HG03558 (cell line): ENCODE measurements around the gene RPGRIP1.
"Not testable (repeated sequence)": the region's sequence is repeated elsewhere in the genome, so short reads cannot be mapped to it uniquely, and the experiment has no call there.

Experiments
- ATAC-seq: cut with Tn5 transposase; IDR thresholded peaks from one replicate; pipeline ENCODE4 v1.9.1; 2021; ENCODE audit warnings: moderate number of reproducible peaks; ENCODE audit not compliant: unreplicated experiment; ENCODE audit errors: extremely low read depth

The RPGRIP1 gene

DNA sequence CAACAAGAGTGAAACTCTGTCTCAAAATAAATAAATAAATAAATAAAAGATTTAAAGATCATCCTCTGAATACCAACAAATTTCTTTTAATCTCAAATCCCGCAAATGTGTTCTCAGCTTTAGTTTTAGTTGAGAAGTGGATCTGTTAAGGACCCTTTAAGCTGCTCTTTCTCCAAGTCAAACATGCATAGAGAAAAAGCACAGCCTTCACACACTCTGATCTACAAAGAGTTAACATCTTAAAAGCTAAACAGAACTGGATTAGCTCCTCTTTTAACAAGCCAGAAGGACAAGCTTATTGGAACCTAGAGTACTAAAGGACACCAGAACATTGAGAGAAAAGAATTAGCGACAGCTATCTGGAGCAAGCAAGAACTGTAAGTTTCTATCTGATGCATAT is at the start of gene RPGRIP1:
Gene RPGRIP1 (plus strand): TSS at position 301 of the 400 bp plus-strand sequence. CDS start 7,894 bp downstream, outside the sequence.
- no peak for ATAC-seq

DNA sequence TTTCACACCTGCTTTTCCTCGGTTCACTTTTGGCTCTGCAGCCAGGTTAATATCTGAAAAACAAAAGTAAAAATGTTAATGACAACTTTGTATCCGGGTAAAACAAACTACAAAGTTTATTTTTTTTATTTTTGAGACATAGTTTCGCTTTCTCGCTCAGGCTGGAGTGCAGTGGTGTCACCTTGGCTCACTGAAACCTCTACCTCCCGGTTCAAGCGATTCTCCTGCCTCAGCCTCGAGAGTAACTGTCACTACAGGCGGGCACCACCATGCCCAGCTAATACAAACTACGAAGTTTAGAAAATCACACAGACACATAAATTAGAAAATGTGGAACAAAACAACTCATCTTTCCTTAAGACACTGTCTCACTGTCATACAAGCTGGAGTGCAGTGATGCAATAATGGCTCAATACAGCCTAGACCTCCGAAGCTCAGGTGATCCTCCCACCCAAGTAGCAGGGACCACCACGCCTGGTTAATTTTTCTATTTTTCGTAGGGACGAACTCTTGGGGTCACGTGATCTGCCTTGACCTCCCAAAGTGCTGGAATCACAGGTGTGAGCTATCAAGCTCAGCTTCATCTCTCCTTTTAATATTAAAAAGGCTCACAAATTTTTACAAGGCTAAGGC is 48.7 kb upstream of the RPGRIP1 start:
- ATAC-seq: no peak

DNA sequence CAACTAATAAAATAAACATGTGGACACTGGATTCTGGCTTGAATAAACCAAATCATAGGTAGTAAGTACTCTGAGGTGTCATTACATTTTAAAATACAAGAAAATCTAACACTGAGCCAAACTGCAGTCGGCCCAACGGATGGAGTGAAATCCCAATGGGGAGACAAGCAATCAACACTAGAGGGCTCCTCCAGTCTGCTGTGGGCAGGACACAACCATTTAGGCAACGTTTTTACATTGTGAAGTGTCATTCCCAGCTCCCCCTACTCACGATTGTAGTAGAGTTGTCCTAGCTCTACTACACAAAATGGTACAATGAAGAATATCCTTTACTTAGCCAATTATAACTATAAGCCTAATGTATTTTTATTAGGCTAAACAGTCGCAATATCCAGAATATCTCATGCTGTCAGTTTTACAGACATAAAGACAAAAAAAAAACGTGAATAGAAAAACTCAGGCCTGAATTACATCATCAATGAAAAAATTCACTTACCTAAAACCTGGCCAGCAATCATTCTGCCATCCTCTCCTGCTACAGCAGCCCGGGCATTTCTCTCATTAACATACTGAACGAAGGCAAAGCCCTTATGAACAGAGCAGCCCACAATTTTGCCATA is 46.3 kb upstream of the RPGRIP1 start:
- ATAC-seq: no peak

DNA sequence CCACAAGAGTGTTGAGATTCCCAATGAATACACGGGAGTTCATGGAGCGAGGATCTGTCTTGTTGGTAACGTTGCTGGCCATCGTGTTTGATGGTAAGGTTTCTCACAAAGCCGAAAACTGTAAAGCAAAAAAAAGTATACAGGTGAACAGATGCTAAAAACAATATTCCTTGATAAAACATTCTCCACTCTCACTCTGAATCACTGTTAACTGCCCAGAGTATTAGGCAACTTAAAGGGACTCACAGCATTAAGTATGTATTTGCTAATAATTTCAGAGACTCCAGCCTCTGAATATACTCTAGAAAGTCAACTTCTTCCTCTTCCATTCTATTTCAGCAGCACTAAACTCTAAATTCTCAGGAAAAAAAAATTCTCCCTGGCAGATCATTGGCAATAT is 45.8 kb upstream of the RPGRIP1 start:
- no peak for ATAC-seq

DNA sequence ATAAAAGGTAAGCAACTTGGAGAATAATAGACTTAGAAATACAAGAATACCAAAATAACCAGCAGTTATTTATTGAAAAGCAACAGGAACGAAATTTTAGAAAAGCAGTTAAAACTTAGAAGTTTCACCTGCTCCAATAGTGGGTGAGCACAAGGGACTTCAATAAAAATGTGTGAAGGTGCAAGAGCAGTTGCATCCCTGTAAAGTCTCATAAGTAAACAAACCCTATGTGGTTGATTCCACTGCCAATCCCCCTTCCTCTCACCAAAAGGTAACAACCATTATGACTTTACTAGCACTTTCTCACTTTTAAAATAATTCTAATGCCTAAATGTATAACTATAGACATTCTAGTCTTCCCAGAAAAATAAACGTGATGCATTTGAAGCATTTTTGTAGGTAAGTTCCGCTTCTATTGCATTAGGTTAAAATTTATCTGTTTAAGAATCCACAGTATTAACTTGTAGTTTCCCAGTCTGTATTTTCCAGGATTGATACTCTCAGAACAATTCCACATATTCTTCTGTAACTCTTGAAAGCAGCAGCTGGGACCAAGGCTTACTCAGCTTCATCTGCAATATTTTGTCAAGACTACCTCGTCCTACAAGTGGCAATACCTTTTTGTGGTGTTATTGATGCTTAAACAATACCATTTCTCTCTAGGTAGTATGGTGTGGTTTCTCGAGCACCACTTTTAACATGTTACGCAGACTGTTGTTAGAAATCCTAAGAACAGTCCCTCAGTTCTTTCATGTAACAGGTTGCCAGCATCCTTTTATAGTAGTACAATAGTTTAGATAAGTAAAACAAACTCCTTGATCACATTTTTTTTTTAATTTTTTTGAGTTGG is 42.7 kb upstream of the RPGRIP1 start:
- ATAC-seq: no peak

DNA sequence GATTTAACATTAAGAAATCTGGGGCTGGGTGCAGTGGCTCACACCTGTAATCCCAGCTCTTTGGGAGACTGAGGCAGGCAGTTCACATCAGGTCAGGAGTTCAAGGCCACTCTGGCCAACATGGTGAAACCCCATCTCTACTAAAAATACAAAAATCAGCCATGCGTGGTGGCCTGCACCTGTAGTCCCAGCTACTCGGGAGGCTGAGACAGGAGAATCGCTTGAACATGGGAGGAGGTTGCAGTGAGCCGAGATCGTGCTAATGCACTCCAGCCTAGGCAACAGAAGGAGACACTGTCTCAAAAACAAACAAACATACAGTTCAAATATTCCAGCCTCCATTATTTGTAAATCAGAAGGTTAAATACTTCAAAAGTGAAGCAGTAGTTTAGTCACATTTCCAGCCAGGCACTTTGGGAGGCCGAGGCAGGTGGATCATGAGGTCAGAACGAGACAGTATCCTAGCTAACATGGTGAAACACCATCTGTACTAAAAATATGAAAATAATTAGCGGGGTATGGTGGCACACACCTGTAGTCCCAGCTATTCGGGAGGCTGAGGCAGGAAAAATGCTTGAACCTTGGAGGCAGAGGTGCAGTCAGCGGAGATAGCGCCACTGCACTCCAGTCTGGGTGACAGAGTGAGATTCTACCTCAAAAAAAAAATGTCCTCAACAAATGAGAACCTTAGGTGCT is 40.9 kb upstream of the RPGRIP1 start:
- ATAC-seq: no peak

DNA sequence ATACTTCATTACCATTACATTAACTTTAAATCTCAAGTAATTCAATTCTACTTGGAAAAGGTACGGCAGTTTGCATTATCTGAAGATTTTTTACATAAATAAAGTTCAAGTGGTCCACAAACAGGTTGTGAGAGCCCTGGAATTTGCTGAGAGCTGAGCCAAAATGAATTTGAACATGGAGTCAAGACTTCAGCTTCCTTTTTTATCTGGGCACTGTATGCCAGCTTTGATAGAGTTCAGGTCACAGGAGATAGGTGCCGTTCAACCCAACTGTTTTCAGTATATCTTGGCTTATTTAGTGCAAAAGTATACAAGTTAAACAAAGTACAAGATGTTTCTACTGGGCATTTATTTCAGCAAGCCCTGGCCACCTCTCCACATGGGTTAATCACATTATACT is 39.5 kb upstream of the RPGRIP1 start:
- no peak for ATAC-seq

DNA sequence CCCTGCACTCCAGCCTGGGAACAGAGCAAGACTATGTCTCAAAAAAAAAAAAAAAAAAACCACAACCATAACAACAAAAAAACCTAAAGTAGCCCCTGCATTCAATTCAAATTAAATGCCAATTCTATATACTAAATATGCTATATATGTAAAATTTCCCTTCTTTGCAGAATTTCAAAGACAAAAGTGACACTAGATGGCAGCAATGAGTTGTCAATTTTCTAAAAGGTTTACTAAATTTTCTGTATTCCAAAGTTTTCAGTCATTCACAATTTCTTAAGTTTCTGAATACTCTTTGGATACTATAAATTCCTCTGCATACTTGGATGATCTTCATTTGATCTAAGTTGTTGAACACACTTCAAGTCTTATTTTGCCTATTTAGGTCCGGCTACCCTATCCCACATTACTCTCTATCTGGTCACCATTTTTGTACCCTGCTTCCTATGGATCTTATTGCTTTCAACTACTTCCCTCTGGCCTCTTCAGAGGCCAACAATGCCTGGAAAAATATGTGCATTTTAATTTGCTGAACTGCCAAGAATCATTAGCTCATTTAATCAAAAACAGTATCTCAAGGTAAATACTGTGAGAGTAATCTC is 38.6 kb upstream of the RPGRIP1 start:
- ATAC-seq: no peak

DNA sequence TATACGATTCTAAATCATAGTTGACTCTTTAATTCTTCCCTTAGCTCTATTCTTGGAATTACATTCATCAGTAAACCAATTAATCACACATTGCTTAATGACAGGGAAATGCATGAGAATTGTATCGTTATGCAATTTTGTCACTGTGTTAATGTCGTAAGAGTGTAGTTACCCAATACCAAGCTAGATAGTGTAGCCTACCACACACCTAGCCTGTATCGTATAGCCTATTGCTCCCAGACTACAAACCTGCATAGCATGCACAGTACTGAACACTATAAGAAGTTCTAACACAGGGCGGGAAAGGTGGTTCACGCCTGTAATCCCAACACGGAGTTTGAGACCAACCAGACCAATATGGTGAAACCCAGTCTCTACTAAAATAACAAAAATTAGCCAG is 35.3 kb upstream of the RPGRIP1 start:
- no peak for ATAC-seq

DNA sequence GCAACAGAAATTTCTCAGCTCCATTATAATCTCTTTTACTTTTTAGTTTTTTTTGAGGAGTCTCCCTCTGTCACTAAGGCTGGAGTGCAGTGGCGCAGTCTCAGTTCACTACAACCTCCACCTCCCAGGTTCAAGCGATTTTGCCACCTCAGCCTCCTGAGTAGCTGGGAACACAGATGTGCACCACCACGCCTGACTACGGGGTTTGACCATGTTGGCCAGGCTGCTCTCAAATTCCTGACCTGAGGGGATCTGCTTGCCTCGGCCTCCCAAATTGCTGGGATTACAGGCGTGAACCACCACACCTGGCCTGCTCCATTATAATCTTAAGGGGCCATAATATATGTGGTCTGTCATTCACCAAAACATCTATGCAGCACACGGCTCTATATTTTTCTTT is 34.1 kb upstream of the RPGRIP1 start:
- ATAC-seq: no peak

DNA sequence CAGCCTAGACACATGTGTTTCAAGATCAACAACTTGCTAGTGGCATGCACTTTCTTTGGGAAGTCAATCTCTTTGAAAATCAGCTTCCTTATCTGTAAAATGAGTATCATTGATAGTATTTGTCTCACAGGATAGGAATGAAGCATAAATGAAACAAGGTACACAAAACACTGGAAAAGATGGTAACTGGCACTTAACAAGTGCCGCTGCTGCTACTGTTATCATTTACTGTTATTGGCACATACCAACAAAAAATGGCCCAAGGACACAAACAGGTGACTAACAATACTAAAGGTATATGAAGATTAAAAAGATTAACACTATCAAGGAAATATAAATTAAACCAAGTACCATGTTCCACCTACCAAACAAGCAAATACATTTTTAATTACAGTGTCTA is 31.5 kb upstream of the RPGRIP1 start:
- no peak for ATAC-seq

DNA sequence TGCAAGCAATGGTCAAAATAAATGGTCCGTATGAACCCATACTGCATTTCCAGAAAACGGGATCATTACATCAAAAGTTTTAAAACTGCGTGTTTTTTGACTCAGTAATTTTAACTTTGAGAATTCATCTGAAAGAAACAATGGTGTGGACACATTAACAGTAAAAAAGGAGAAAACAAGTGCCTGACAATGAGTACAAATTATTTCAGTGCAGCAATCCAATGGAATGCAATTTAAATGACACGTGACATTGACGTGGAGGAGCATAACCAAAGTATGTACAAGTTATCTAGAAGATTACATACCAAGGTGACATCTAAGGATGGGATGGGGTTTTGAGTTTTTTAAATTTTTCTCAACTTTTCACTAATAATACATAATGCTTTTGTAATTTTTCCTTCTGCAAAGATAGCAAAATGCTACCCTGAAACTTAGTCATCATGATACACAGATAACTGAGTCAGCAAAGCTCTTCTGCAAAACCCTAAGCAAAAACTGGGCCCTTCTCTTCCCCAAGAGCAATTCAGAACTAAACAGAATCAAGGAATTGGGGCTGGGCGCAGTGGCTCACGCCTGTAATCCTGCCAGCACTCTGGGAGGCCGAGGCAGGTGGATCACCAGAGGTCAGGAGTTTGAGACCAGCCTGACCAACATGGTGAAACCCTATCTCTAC is 31.0 kb upstream of the RPGRIP1 start:
- ATAC-seq: no peak

DNA sequence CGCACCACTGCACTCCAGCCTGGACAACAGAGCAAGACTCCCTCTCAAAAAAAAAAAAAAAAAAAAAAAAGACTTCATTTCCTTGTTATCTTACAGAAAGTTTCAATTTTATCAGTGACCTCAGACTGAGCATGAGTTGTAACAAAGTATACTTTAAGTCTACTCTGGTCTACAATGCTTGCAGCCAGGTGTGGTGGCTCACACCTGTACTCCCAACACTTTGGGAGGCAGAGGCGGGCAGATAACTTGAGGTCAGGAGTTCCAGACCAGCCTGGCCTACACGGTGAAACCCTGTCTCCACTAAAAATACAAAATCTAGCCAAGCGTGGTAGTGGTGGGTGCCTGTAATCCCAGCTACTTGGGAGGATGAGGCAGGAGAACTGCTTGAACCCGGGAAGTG is 28.7 kb upstream of the RPGRIP1 start:
- ATAC-seq: no peak

DNA sequence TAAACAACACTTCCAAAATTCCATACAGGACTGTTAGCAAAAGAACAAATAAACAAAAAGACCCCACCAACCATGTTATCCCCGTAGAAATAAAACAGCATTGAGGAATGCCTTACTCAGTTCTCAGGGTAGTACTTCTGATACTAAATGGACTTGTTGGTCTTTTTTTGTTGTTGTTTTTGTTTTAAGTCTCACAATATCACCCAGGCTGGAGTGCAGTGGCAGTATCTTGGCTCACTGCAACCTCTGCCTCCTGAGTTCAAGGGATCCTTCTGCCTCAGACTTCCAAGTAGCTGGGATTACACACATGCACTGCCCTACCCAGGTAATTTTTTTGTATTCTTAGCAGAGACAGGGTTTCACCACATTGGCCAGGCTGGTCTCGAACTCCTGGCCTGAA is 27.7 kb upstream of the RPGRIP1 start:
- no peak for ATAC-seq

DNA sequence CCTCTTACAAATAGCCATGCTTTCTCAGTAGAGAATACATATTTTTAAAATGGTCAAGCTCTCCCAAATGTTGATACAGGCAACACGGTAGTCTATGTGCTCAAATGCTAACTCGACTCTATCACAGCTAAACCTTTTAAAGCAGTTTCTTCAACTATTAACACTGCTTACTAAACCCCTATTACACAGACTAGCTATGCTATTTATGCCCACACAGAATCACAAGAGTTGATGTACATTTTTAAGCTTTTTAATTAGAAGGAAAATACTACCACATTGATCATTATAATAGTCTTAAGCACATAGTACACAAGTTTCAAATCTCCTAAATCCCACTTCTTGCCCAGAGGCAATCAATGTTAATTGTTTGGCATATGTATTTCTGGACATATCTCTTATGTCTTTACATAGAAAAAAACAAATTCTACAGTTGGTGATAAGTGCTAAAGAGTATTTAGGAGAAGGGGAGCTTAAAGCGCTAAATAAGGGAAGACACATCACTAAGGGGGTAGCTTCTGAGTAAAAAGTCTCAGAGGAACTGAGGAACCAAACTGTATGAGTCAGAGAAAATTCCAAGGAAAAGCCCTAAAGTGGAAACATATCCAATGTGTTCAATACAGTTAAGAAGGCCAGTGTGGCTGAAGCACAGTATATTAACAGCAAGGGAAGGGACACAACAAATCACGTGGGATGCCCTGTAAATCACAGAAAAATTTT is 24.3 kb upstream of the RPGRIP1 start:
- no peak for ATAC-seq

DNA sequence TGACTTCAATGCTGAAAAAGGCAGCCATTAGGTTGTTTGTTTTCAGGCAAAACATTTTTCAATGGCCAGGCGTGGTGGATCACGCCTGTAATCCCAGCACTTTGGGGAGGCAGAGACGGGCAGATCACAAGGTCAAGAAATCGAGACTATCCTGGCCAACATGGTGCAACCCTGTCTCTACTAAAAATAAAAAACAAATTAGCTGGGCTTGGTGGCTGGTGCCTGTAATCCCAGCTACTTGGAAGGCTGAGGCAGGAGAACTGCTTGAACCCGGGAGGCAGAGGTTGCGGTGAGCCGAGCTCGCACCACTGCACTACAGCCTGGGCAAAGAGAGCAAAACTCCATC is 23.8 kb upstream of the RPGRIP1 start:
- ATAC-seq: not testable (repeated sequence)

DNA sequence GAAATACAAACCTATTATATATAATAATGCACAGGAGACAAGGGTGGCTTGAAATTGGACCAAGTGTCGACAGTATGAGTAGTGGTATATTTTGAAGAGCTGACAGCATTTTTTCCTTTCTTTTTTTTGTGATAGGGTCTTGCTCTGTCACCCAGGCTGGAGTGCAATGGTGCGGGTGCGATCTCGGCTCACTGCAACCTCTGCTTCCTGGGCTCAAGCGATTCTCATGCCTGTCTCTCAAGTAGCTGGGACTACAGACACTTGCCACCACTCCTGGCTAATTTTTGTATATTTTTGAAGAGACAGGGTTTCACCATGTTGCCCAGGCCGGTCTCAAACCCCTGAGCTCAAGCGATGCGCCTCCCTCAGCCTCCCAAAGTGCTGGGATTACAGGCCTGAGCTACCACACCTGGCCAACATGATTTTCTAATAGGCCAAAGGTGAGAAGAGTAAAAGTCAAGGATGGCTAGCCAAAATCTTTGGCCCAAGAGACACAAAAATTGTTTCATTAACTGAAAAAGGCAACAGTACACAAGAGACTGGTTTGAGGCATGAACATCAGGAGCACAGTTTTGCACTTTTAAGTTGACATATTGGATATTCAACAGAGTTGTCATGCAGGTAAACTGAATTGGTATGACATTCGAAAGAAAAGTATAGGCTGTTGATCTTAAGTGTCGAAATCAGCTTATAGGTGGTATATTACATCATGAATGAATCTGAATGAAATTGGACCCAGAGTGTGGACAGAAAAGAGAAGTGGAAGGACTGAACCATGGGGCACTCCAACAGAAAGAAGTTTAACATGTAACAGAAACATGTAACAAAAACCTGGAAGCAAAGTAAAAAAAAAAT is 23.1 kb upstream of the RPGRIP1 start:
- ATAC-seq: no peak

DNA sequence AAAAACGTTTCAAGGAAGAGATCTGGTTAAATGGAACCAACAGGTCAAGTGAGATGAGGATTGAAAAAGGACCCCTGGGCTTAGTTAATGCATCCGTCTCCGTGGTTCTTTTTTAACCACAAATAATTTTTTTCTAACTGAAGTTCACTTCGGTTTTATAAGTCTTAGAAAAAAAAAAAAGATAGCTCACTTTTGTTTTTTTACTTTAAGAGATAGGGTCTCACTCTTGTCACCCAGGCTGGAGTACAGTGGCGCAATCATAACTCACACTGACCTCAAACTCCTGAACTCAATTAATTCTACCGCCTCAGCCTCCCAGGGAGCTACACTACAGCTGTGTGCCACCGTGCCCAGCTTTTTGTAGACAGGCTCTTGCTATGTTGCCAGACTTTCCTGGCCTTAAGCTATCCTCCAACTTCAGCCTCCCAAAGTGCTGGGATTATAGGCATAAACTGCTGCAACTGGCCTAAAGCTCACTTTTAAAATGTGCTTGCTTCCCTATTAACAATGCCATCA is 22.4 kb upstream of the RPGRIP1 start:
- ATAC-seq: no peak
